ENCODE measurements around the gene TMEM52B. TPM values are rescaled to one million over a fixed set of nuclear protein-coding genes. Genes with fewer than 3 reads are reported as not detected.

The TMEM52B gene
- total and polyA plus RNA-seq, 9 of the 15 experiments (the other 6 are each of a cell fraction or from before 2014, with no cell fraction given), result not detected

- TF ChIP-seq ZBTB40 (IDR thresholded peaks at IDR 0.05), result no peak
- no peak for TF ChIP-seq ZBTB40 (CRISPR knock-in tag; IDR thresholded peaks at IDR 0.05)
- TF ChIP-seq POLR2H (tag; IDR thresholded peaks at IDR 0.05; ENCODE audit: low read depth), result no peak
- TF ChIP-seq MAFG (tag; conservative IDR thresholded peaks at IDR 0.05), result no peak
- TF ChIP-seq PHF21A (IDR thresholded peaks at IDR 0.05; ENCODE audit: borderline replicate concordance, low read depth), result no peak
- no peak for TF ChIP-seq DMBX1 (CRISPR knock-in tag; IDR thresholded peaks at IDR 0.05; ENCODE audit: borderline replicate concordance)
- TF ChIP-seq HNRNPK (IDR thresholded peaks at IDR 0.05; ENCODE audit: low read depth, low read length, poor library complexity, severe bottlenecking), result no peak
- no peak for TF ChIP-seq C11orf30 (IDR thresholded peaks at IDR 0.05; ENCODE audit: low read depth)
These were observed 5.5 kb downstream of the TMEM52B start (continued) for GRCh38 chr12:10184261-10184843.

Measured in K562 (cell line).